ENCODE measurements around the gene KCNK15.
"Not testable (repeated sequence)": the region's sequence is repeated elsewhere in the genome, so short reads cannot be mapped to it uniquely, and the experiment has no call there.

Gene KCNK15

DNA sequence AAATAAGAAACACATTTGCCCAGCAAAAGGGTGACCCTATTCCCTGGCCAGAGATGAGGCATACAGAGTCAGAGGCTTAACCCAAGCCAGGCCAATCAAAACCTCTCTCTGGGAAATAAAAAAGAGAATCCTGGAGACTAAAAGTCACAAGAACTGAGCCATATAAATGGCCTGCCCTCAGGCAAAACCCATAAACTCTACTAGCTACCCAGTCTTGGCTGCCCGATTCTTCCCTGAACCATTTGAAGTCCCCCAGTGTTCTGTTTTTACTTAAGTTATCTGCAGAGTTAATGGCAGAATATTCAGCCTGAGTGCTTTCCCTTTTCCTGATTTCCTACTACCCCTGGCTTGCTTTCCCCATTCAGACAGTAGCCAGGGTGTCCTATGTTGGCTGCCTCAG is 13.9 kb downstream of the KCNK15 start:
- no peak for DNase-seq

DNA sequence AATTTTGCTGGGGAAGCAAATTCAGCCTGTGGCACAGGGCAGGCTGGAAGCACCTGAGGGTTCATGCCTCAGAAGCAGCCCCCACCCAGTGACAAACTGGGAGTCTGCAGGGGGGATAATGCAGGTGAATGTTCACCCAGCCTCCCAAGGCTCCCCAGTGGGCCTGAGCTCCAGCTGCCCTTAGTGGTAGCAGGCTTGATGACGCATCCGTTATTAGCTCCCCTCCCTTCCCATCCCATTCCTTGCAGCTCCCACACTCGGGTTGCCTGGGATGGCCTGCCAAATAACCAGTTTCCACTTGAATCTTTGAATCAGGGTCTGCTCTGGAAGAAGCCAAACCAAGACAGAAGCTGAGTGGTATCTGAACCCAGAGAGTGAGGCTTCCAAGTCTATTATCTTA is 15.8 kb downstream of the KCNK15 start:
- DNase-seq = no peak

DNA sequence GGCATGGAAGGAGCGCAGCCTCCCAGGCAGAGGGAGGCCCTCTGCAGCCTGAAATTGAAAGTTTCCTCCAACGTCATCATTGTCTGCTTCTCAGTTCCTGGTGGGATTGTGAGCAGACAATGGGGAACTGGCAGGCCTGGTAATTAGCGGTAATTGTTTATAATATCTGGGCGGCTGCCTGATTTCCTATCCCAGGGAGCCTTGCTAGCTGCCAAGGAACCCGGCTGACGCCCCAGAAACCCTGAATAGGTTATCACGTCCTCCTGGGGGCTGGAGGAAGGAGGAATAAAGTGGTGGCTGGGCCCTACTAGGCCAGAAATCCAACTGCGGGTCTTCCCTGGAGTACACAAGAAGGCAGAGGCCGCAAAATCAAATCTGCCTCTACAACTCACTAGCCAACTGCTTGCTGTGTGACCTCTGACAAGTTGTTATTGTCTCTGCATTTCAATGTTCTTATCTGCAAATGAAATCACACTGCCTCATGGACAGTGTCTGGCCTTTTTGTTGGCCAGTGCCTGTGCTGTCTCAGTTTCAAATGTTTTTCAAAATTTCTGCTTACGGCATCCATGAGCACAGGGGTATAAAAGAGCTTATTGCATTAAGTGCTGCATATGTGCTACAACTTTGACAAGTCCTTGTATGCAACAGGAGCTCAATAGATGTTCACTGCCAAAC is 16.9 kb downstream of the KCNK15 start:
- no peak for DNase-seq

DNA sequence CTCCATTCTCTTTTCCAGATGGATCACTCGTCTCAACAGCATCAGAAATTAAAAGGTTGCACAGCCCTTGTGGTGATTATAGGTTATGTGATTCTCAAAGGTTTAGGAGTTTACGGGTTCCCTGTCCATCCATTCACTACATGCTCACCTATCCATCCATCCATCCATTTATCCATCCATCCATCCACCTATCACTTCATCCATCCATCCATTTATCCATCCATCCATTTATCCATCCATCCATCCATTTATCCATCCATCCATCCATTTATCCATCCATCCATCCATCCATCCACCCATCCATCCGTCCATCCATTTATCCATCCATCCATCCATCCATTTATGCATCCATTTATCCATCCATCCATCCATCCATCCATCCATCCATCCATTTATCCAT is 18.1 kb downstream of the KCNK15 start:
- DNase-seq = not testable (repeated sequence)

DNA sequence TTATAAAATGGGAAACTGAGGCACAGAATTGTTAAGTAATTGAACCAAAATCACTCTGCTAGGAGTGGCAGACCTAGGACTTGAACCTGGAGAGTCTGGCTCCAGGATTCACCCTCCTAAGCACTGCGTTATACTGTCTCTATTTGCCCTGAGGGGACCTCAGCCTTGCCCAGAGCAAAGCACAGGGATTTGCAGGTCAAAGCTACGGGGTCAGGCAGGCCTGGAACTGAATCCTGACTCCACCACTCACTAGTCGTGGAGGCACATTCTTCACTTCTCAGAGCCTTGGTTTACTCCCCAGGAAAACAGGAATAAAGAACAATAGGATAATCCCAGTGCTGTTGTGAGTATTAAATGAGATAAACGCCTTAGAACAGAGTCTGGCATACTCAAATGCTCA is 19.4 kb downstream of the KCNK15 start:
- no peak for DNase-seq

DNA sequence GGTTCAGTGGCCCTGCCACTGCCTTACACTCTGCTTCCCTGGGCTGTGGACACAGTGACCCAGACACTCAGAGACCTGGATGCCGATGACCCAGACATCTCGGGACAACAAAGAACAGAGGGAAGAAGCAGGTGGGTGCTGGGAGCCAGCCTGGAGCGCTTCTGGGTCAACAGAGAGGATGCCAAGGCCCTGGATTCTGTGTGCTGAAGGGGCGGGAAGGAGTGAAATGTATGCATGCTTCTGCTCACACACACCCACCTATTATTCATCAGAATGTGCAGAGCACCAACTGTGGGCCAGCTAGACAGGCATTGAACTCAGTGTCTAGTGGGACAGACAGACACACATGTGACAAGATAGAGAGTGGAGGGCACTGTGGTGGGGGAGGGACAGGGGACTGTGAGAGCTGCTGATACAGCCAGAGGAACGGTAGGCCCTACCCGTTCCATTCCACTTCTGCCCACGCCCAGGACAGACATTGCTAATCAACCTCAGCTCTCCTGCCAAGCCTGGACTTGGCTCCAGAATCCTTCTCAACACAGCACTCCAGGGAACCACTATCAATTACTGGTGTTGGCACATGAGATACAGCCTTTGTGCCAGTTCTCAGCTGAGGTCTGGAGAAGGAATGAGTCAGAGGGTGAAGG is 20.2 kb downstream of the KCNK15 start:
- DNase-seq = no peak

DNA sequence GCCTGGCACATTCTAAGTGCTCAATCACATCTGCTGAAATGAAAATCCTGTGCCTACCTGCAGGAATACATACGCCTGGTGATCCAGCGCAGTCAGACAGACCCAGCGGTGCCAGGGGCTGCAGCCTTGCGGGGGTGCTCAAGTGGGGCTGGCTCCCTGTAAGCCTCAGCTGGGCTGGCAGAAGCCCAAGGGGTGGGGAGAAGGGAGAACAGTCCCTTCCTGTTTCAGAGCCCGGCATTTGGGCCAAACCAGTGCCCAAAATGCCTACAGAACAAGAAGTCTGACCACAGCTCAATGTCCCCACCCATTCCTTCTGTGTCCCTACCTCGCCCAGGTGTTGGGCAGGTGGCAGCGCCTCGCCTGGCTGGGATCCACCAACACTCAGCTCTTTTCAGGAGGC is 22.6 kb downstream of the KCNK15 start:
- DNase-seq = no peak

DNA sequence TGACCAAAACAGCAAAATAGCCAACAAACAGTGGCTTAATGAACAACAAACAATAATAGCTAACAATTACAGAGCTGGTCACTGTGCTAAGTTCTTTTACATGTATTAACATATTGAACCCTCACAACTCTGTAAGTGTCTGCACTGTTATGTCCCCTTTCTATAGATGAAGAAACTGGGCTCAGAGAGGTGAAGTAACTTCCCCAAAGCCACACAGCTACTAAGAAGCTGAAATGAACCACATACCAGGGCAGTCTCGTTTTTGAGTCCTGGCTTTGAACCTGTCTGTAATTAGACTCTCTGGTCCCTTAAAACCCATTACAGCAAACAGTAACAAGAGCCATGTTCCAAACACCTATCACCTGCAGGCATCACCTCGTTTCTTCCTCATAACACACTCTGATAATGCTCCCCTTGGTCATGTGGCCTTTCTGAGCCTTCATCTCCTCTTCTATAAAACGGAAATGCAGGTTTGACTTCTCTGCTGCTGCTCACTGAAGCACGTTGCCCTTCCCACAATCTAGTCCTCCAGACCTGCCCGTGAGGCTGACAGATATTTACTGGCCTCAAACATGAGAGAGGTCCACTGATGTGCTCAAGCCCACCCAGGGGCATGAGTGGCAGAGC is 23.3 kb downstream of the KCNK15 start:
- no peak for DNase-seq

DNA sequence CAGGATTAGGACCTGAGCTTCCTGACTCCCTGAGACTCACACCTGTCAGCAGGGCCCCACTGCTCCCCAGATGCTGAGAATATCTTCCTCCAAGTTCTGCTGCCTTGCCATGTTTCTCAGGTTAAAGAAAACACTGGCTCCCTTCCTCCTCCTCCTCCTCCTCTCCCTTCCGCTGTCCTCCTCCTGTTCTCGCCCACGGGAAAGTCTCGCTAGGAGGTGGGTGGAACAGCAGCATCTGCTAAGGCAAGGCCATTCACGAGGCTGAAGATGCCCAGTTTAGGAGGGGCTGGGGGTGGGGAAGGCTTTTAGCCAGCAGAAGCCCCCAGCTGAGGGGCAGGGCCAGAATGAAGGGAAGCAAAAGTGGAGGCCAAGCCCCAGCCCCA is 23.8 kb downstream of the KCNK15 start:
- no peak for DNase-seq

DNA sequence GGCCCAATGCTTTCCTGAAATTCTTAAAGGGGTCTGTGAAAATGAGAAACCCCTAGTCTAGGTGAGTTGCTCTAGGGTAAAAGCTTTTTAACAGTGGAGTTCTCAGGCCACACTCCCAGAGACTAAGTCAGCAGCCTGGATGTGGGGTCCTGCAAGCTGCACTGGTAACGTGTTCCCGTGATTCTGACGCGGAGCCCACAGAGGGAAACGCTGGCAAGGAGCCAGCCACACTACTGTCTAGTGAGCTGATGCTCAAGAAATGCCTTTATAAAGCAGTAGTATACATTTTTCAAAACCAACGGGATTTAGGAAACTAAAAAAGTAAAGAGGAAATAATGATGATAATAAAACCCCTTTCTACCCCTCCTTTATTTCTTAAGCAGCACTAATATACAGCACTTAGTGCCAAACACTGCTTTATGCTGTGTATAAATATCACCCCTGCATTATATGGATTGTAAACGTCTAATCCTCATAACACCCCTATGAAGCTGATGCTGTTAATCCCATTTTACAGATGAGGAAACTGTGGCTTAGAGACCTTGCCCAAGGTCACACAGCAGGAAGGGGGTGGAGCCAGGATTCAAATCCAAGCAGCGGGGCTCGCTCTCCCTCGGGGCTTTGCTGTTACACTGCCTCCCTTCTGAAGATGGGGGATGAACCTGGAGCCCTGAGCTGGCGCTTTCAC is 25.0 kb downstream of the KCNK15 start:
- DNase-seq = no peak

DNA sequence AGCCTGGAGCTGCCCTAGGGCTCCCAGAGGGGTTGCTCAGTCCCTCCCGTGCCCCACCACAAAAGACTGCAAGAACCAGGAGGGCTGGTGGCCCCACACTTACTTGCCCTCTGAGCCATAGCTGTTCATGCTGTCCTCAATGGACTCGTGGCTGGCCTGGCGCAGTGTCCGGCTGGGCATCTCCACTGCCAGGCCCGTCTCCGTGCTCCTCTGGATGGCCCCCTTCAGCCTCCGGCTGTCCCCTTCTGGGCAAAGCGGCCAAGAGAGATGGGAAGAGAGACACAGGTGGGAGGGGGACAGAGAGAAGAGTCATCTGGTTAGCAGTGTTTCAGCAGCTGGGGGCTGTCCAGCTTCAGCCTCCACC is 25.5 kb downstream of the KCNK15 start:
- DNase-seq = no peak

DNA sequence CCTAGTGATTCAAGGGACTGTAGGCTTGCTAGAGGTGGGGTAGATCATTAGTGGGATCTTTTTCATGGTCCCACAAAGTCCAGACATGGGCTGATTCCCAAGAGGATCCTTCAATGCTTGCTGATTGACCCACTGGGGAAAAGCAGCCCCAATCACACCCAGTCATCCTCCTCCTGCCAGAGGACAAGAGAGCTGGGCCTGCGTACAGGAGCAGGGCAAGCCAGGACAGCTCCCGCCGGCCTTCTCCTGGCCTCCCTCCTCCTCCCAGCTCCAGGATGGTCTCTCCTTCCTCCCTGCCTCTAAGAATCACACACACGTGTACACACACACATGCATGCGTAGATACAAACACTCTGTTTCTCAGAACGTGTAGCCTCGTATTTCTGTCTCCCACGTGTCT is 27.0 kb downstream of the KCNK15 start:
- no peak for DNase-seq

DNA sequence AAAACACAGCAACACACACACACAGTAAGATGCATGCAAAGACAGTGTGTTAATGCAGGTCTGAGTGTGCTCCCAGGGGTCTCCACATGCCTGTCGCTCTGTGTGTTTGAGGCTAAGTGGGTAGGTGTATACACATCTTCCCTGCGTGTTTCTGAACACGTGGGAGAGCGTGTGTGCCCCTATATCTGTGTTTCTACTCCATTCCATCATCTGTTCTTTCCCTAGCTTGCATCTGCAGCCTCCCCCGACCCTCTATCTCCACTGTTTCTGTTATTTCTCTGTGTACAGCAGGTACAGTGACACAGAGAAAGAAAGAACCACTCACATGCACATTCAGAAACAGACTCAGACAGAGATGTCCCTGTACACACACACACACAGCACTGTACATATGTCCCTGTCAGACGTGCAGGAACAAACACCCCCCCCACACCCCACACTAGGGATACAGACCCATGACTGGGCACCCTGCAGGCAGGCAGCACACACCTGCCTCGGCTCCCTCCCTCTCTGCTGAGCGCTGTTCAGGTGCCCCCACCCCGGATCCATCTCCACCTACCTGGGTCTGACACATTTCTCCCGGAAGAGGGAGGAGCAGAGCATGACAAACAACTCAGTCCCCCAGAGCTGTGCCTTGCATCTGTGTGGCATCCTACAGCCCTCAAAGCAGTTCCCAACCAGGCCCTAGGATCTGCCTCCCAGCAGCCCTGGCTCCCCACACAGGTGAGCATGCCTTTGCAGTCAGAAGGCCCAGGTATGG is 27.6 kb downstream of the KCNK15 start:
- no peak for DNase-seq

DNA sequence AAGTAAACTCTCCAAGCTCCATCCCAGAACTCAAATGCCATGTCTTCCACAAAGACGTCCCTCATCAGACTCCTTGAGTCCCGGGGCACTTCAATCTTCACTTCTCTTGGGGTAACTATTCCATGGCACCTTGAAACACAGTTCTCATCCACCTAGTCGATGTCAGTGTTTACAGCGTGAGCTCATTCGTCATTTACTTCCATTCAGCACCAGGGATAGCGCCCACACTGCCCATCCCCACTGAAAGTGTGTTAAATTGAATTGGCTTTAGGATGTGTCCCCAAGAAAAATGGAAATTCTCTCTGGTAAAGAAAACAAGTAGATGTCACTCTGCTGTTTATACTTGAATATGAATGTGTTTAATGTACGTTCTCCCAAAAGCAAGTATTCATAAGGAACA is 31.3 kb downstream of the KCNK15 start:
- DNase-seq = no peak

DNA sequence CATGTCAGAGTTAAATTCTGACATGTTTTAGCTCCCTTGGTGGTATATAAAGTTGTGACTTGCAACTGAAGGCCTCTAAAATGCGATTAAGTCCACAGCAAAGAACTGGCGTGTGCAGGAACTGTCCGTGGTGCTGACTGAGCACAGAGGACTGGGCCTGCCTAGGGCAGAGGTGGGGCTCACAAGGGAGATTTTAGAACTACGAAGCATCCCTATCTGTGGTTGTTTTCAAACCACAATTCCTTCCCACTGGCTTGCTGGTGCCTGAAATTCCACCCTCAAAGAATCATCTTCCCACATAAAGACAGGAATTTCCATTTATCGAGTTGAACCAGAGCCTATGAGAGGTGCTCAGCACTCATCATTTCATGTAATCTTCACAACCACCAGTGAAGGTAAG is 34.6 kb downstream of the KCNK15 start:
- no peak for DNase-seq

DNA sequence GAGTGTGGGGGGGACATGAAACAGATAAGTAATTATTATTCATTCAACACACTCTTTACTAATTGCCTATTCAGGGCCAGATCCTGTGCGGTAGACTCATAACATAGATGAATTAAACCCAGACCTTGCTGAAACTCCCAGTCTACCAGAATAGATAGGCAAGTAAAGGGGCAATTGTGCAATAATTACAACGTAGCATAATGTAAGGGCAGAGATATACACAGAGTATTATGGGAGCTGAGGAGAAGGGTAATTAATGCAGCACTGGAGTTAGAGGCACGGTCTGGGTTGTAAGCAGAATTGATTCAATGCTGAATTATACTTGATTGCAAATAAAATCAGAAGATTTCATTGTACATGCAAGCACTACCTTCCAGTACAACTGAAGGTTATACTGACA is 35.5 kb downstream of the KCNK15 start:
- no peak for DNase-seq

DNA sequence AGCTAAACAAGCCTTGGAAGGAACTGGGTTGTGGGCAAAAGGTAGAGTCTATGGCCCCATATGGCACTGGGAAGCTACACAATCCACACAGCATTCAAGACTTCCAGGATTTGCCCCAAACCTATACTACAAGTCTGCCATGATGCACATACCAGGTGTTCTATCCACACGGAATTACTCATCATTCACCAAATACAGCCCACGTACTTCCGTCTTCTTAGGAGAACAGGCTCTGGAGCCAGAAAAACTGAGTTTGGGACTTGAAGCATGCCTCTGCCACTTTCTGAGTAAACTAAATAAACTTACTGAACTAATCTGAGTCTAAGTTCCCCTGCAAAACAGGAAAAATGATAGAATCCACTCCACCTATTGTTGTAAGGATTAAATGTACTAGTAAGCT is 36.1 kb downstream of the KCNK15 start:
- no peak for DNase-seq

DNA sequence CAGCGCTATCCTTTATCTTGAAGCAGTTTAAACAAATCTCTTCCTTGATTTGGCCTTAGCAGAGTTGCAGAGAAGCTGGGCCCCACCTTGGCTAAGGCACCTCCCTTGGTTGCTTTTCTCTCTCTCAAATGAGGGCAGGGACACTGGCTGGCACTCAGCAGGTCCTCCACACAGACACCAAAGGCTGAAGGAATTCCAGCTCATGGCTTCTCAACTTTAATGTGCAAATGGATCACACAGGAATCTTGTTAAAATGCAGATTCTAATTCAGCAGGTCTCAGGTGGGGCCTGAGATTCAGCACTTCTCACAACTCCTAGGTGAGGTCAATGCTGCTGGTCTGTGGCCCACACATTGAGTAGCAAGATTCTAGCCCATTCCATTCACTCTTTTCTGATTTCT is 39.0 kb downstream of the KCNK15 start:
- DNase-seq = no peak

DNA sequence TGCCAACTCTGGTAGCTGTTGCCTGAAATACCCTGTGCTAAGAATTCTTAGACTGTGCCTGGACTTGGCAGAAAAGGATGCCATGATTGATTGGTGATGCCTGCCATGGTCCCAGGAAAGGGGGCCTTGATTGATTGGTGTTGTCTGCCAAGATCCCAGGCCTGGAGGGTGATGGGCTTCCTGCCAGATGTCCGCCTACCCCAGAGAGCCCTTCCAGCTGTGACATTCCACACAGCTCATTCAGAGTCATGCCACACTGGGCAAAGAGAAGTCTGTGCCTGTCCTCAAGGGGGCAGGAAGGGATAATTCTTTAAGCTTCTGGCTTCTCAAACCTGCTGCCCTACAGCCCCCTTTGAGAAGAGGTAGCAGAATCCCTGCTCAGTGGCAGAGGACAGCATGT is 40.1 kb downstream of the KCNK15 start:
- no peak for DNase-seq

DNA sequence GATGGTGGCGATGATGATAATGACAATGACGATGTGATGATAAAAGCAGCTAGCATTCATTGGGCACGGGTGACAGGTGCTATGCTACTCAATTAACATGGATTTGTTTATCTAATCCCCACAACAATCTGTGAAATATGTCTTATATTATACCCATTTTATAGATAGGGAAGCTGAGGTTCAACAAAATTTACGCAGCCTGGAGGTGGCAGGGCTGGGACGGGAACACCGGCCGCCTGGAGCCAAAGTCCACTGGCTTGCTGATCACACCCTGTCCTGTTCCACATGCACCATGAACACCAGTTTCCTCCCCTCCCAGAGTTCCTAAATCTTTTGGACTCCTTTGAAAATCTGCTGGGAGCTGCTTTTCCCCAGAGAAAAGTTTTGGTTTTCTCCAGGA is 41.6 kb downstream of the KCNK15 start:
- no peak for DNase-seq

DNA sequence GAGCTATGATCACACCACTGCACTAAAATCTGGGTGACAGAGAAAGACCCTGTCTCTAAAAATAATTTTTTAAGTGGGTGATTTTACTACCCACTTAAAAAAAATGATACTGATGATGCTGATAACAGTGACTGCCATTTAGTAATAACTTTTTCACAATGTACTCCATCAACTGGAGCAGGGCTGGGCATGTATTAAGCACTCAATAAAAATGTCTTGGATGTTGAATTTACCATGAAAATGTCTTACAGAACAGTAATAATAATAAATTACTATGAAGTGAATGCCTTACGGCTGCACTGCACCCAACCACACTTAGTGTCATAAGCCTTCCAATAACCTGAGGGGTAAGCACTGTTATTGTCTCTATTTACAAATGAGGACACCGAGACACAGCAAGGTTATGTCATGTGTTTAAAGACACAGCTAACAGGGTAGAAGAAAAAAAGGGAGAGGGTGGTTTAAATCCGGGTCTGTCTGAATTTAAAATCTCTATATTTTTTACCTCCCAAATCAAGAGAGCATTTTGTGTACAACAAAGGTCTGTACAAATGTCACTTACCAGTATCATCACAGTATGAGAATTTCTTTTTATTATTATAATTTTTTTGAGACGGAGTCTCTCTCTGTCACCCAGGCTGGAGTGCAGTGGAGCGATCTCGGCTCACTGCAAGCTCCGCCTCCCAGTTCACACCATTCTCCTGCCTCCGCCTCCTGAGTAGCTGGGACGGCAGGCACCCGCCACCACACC is 43.2 kb downstream of the KCNK15 start:
- DNase-seq = no peak

DNA sequence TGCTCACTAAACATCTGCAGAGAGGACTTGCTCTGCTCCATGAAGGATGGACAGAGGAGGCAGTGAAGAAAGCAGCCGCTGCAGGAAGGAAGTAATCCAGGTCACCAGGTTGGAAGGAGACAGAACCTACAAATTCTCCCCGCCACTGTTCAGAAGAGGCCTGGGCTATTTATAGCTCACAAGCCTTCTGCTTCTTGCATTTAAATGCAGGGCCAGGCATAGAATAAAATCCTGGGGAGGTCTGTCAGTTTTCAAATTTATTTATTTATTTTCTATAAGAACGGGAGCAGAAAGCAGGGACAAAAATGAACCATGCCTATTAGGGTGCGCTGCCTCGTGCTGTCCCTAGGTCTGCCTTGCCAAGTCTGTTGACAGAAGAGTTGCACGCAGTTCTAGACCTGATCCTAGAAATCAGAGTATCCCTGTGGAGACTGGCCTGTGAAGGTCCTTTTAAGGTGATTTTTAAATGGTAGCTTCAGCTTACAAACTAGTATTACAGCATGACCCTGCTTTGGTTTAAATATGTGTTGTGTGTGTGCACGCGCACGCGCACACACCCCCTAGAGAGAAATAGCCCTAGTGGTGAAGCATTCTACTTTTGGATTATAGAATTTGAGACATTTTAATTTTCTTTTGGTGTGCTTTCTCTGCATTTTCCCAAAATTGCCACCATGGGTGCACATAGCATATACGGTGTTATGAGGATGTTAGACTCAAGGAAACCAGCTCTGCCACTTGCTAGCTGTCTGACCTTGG is 45.2 kb downstream of the KCNK15 start:
- no peak for DNase-seq

Data from activated T-cell treated with anti-CD3 and anti-CD28 coated beads for 4 hours (primary cell).